Hepatocyte (in vitro differentiated cells): ENCODE data around the gene TXNDC17. TPM values are rescaled to one million over a fixed set of nuclear protein-coding genes. Genes with fewer than 3 reads are reported as not detected.

Experiments used
- DNase-seq: peaks from one replicate; pipeline ENCODE4 v3.0.0-alpha.2; 2016; ENCODE audit warnings: low spot score
- H2AFZ ChIP-seq: fragments of 200-600 bp; sonication (generic); 2 replicates; pipeline ENCODE4 v1.6.0; 2016; ENCODE audit warnings: antibody characterized with exemption, mild to moderate bottlenecking
- H3K27ac ChIP-seq: fragments of 200-600 bp; sonication (generic); 2 replicates; pipeline ENCODE4 v1.5.1; 2016; ENCODE audit warnings: mild to moderate bottlenecking
- H3K27me3 ChIP-seq: fragments of 200-600 bp; sonication (generic); 2 replicates; pipeline ENCODE4 v1.6.1; 2016
- H3K36me3 ChIP-seq: fragments of 200-600 bp; sonication (generic); replicated peaks from 2 replicates; pipeline ENCODE4 v1.5.1; 2016; ENCODE audit warnings: low read depth; ENCODE audit not compliant: insufficient read depth
- H3K4me1 ChIP-seq: fragments of 200-600 bp; sonication (generic); 2 replicates; pipeline ENCODE4 v1.5.1; 2016; ENCODE audit warnings: mild to moderate bottlenecking, moderate library complexity; ENCODE audit not compliant: insufficient read depth
- H3K4me2 ChIP-seq: fragments of 200-600 bp; sonication (generic); 2 replicates; pipeline ENCODE4 v1.6.0; 2016
- H3K4me3 ChIP-seq: fragments of 200-600 bp; sonication (generic); 2 replicates; pipeline ENCODE4 v1.5.1; 2016; ENCODE audit warnings: mild to moderate bottlenecking
- H3K79me2 ChIP-seq: fragments of 200-600 bp; sonication (generic); 2 replicates; pipeline ENCODE4 v1.6.0; 2017; ENCODE audit warnings: mild to moderate bottlenecking
- H3K9me2 ChIP-seq: fragments of 200-600 bp; sonication (generic); replicated peaks from 2 replicates; pipeline ENCODE4 v1.6.0; 2017; ENCODE audit warnings: mild to moderate bottlenecking; ENCODE audit not compliant: insufficient read depth
- H3K9me3 ChIP-seq: fragments of 200-600 bp; sonication (generic); 2 replicates; pipeline ENCODE4 v1.5.1; 2016; ENCODE audit warnings: low read depth, mild to moderate bottlenecking
- H4K20me1 ChIP-seq: fragments of 200-600 bp; sonication (generic); 2 replicates; pipeline ENCODE4 v1.6.0; 2016; ENCODE audit warnings: mild to moderate bottlenecking; ENCODE audit not compliant: insufficient read depth, poor library complexity, severe bottlenecking
- CTCF ChIP-seq: fragments of 200-600 bp; sonication (generic); IDR thresholded peaks from 2 replicates; pipeline ENCODE4 v1.5.1; 2016; ENCODE audit warnings: antibody characterized with exemption, mild to moderate bottlenecking; ENCODE audit not compliant: poor library complexity
- EZH2 ChIP-seq: fragments of 200-600 bp; sonication (generic); IDR thresholded peaks from 2 replicates; pipeline ENCODE4 v1.6.1; 2016; ENCODE audit warnings: antibody characterized with exemption, mild to moderate bottlenecking, borderline replicate concordance
- EZH2phosphoT487 ChIP-seq: fragments of 200-600 bp; sonication (generic); IDR thresholded peaks from one replicate; pipeline ENCODE4 v1.6.1; 2018; ENCODE audit warnings: antibody characterized with exemption, mild to moderate bottlenecking, low read depth, moderate library complexity; ENCODE audit not compliant: unreplicated experiment, severe bottlenecking
- WGBS: methylation state at CpG from one replicate; pipeline ENCODE4 v1.1.6; 2016; ENCODE audit warnings: low lambda C conversion rate; ENCODE audit errors: missing lambda C conversion rate; 5-methylcytosine and 5-hydroxymethylcytosine counted together
- polyA plus RNA-seq: library from polyadenylated mRNA; unstranded; fragments of >200 nt; fragmentation: Nextera tagmentation; extraction: Ambion mirVana; gene quantifications from 2 replicates; pipeline ENCODE4 v1.2.1, GENCODE V29; 2016
- total RNA-seq: library from RNA; depleted of rRNA; stranded (reverse); fragments of >200 nt; gene quantifications from 2 replicates; pipeline ENCODE4 v1.2.3, GENCODE V29; 2014

The TXNDC17 gene
- total and polyA plus RNA-seq, 2 experiments from 2014 or later = 106 to 406 TPM

DNA sequence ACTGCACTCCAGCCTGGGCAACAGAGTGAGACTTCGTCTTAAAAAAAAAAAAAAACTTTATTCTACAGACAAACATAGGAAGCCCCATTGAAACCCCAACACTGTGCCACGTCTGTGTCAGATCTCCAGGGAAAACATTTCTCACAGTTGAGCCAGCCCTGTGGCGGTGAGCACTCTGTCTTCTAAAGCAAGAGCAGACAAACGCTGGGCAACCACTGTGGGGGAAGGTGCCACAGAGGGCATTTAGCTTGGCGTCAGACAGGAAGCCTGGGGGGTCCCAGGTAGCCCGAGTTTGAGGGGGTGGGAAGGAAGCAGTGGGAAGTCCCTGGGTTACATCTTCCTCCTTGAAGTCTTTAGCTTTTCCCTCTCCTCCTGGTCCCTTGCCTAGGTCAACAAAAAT, 26.7 kb downstream of the TXNDC17 start:
- H3K36me3 ChIP-seq = no peaks in the 10 kb centered on the region
- no peak overlapping the region for H3K4me2 ChIP-seq
- H3K4me3 ChIP-seq = no peak overlapping the region
- H3K27ac ChIP-seq = no peak overlapping the region
- no peaks in the 10 kb centered on the region for H4K20me1 ChIP-seq
- no peaks in the 10 kb centered on the region for H3K27me3 ChIP-seq
- H3K9me2 ChIP-seq = no peaks in the 10 kb centered on the region
- no peaks in the 10 kb centered on the region for H3K79me2 ChIP-seq
- no peak for TF ChIP-seq EZH2
- WGBS = 81% methylated on average over 6 of the region's 6 CpGs
- no peaks in the 10 kb centered on the region for H3K4me1 ChIP-seq
- no peak overlapping the region for H2AFZ ChIP-seq
- no peak for DNase-seq
- no peaks in the 10 kb centered on the region for H3K9me3 ChIP-seq

- no peaks in the 10 kb centered on the region for H3K9me2 ChIP-seq
- DNase-seq = no peak
- WGBS = 94% methylated on average over 17 of the region's 17 CpGs
- H4K20me1 ChIP-seq = no peaks in the 10 kb centered on the region
- H3K9me3 ChIP-seq = no peaks in the 10 kb centered on the region
- no peak overlapping the region for H3K4me3 ChIP-seq
- H3K79me2 ChIP-seq = no peaks in the 10 kb centered on the region
- H3K27ac ChIP-seq = no peak overlapping the region
- no peaks in the 10 kb centered on the region for H3K36me3 ChIP-seq
- TF ChIP-seq CTCF = no peak
- TF ChIP-seq EZH2 = no peak
- TF ChIP-seq EZH2phosphoT487 = no peak
- H3K4me1 ChIP-seq = no peaks in the 10 kb centered on the region
- H3K27me3 ChIP-seq = no peaks in the 10 kb centered on the region
- no peak overlapping the region for H3K4me2 ChIP-seq
- no peak overlapping the region for H2AFZ ChIP-seq
These were observed 27.4 kb downstream of the TXNDC17 start for GRCh38 chr17:6668219-6668618.

DNA sequence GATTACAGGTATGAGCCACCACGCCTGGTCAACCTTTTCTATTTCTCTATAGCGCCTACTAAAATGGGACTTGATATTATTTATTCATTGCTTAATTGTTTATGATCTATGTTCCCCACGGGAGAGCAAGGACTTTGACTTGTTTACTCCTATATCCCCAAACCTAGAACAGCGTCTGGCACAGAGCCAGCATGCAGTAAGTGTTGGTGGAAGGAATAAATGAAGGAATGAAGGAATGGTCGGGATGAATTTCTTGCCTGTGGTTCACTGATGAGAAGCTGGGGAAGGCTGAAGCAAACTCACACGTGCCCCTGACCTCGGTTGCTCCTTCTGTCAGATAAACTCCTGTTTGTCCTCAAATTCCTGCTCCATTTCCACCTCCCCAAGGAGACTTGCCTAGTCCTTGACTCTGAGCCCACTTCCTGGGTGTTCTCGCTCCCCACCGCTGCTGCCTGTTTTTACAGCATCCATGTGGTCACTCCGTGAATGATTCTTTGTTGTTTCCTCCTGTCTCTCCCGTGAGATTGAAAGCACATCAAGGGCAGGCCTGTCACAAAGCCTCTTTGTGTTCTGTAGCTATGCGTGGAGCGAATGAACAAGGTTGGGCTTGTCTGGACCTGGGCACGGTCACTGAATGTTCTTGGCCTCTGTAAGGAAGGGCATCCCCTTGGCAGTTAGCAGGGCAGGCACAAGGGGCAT, 28.0 kb downstream of the TXNDC17 start:
- no peak overlapping the region for H3K4me2 ChIP-seq
- no peaks in the 10 kb centered on the region for H4K20me1 ChIP-seq
- DNase-seq = no peak
- H3K36me3 ChIP-seq = no peaks in the 10 kb centered on the region
- H3K27me3 ChIP-seq = no peaks in the 10 kb centered on the region
- H3K27ac ChIP-seq = no peak overlapping the region
- WGBS = 83% methylated on average over 14 of the region's 14 CpGs
- H3K79me2 ChIP-seq = no peaks in the 10 kb centered on the region
- H3K9me3 ChIP-seq = no peaks in the 10 kb centered on the region
- no peaks in the 10 kb centered on the region for H3K9me2 ChIP-seq
- H2AFZ ChIP-seq = no peak overlapping the region
- no peak overlapping the region for H3K4me3 ChIP-seq
- TF ChIP-seq CTCF = no peak
- TF ChIP-seq EZH2phosphoT487 = no peak
- TF ChIP-seq EZH2 = no peak
- no peaks in the 10 kb centered on the region for H3K4me1 ChIP-seq

DNA sequence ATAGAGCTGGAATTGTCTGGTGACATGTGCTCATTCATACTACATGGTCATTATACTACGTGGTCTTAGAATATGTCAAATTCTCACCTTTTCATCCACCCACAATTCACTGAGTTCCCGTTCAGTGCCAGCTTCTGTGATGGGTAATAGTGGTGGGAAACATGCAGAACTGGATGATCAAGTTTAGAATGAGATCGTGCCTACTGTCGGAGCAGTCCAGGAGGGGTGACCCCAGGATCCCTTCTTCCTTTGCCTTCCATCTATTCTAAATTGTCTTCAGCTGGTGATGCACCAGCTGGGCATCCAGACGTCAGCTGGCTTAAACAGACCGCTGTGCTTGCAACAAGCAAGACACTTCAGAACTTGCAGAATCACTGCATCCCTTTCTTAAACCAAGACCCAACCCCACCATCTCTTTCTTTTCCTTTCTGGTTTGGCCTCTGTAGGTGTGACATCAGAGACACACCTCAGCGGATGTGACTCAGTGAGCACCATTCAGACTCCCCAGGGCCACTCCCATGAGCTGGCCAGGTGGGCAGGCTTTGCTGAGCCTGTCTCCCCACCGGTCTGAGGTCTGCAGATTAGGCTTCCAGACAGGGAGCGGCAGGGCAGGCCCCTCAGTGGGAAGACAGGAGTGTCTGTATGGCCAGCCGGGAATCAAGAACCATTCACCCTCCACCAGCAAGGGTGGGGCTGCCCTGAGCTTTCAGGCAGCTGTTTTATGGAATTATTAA, 28.8 kb downstream of the TXNDC17 start:
- no peak for TF ChIP-seq EZH2phosphoT487
- TF ChIP-seq EZH2 = no peak
- no peak for TF ChIP-seq CTCF
- no peaks in the 10 kb centered on the region for H3K27me3 ChIP-seq
- H3K36me3 ChIP-seq = no peaks in the 10 kb centered on the region
- H3K4me2 ChIP-seq = no peak overlapping the region
- WGBS = 83% methylated on average over 10 of the region's 10 CpGs
- no peaks in the 10 kb centered on the region for H3K4me1 ChIP-seq
- H3K9me2 ChIP-seq = no peaks in the 10 kb centered on the region
- H3K79me2 ChIP-seq = no peaks in the 10 kb centered on the region
- H3K9me3 ChIP-seq = no peaks in the 10 kb centered on the region
- no peak overlapping the region for H3K4me3 ChIP-seq
- DNase-seq = no peak
- H4K20me1 ChIP-seq = no peaks in the 10 kb centered on the region
- H2AFZ ChIP-seq = no peak overlapping the region
- H3K27ac ChIP-seq = no peak overlapping the region
